ENCODE results near the gene USP49. TPM values are rescaled to one million over a fixed set of nuclear protein-coding genes. Genes with fewer than 3 reads are reported as not detected.
A peak's percentile ranks its signal among the peaks of the same experiment; 100 is the strongest.

USP49 gene
- total RNA-seq, 1 experiment from 2014 or later, result 1.6 TPM

- in situ Hi-C loops (cut with HindIII; ENCODE audit: low pct_unique_long_range_greater_than_20kb, low sequenced_read_pairs), result no loop called here
- DNase-seq (ENCODE audit: low read depth), result no peak
These were observed 98.7 kb downstream of the USP49 start for GRCh38 chr6:41796474-41796873.

- DNase-seq (ENCODE audit: low read depth), result no peak
- in situ Hi-C loops (cut with HindIII; ENCODE audit: low pct_unique_long_range_greater_than_20kb, low sequenced_read_pairs), result no loop called here
These were observed 103.2 kb downstream of the USP49 start for GRCh38 chr6:41791984-41792383.

- no peak for DNase-seq (ENCODE audit: low read depth)
- in situ Hi-C loops (cut with HindIII; ENCODE audit: low pct_unique_long_range_greater_than_20kb, low sequenced_read_pairs), result no loop called here
These were observed 103.9 kb downstream of the USP49 start for GRCh38 chr6:41791305-41791704.

- no peak for DNase-seq (ENCODE audit: low read depth)
- in situ Hi-C loops (cut with HindIII; ENCODE audit: low pct_unique_long_range_greater_than_20kb, low sequenced_read_pairs), result no loop called here
These were observed 105.1 kb downstream of the USP49 start for GRCh38 chr6:41790045-41790444.

- DNase-seq (ENCODE audit: low read depth), result no peak
- in situ Hi-C loops (cut with HindIII; ENCODE audit: low pct_unique_long_range_greater_than_20kb, low sequenced_read_pairs), result no loop called here
These were observed 105.8 kb downstream of the USP49 start for GRCh38 chr6:41789390-41789724.

GRCh38 chr6:41787219-41787917, 107.8 kb downstream of the USP49 start, which contains the start of gene TOMM6:
Gene TOMM6 (plus strand): TSS chr6:41787694. CDS start chr6:41787698, 4 bp downstream.
- DNase-seq (ENCODE audit: low read depth), result peak; percentile 95
- in situ Hi-C loops (cut with HindIII; ENCODE audit: low pct_unique_long_range_greater_than_20kb, low sequenced_read_pairs), result no loop called here

- in situ Hi-C loops (cut with HindIII; ENCODE audit: low pct_unique_long_range_greater_than_20kb, low sequenced_read_pairs), result no loop called here
- peak; percentile 74 for DNase-seq (ENCODE audit: low read depth)
These were observed 108.5 kb downstream of the USP49 start for GRCh38 chr6:41786451-41787218.

- in situ Hi-C loops (cut with HindIII; ENCODE audit: low pct_unique_long_range_greater_than_20kb, low sequenced_read_pairs), result no loop called here
- DNase-seq (ENCODE audit: low read depth), result no peak
These were observed 109.3 kb downstream of the USP49 start for GRCh38 chr6:41785689-41786450.

- in situ Hi-C loops (cut with HindIII; ENCODE audit: low pct_unique_long_range_greater_than_20kb, low sequenced_read_pairs), result no loop called here
These were observed 109.9 kb downstream of the USP49 start for GRCh38 chr6:41785254-41785653.

GRCh38 chr6:41784581-41785171, 110.5 kb downstream of the USP49 start:
- in situ Hi-C loops (cut with HindIII; ENCODE audit: low pct_unique_long_range_greater_than_20kb, low sequenced_read_pairs), result no loop called here
- DNase-seq (ENCODE audit: low read depth), result no peak

More at GRCh38 chr6:41785254-41785653, 109.9 kb downstream of the USP49 start:
- DNase-seq (ENCODE audit: low read depth), result no peak

GRCh38 chr6:41783106-41783780, 111.9 kb downstream of the USP49 start:
- in situ Hi-C loops (cut with HindIII; ENCODE audit: low pct_unique_long_range_greater_than_20kb, low sequenced_read_pairs), result no loop called here
- DNase-seq (ENCODE audit: low read depth), result no peak

GRCh38 chr6:41781366-41781730, 113.8 kb downstream of the USP49 start:
- in situ Hi-C loops (cut with HindIII; ENCODE audit: low pct_unique_long_range_greater_than_20kb, low sequenced_read_pairs), result no loop called here
- no peak for DNase-seq (ENCODE audit: low read depth)

GRCh38 chr6:41780551-41781365, 114.4 kb downstream of the USP49 start, which contains the start of gene PRICKLE4:
Gene PRICKLE4 (plus strand): TSS chr6:41780782. CDS start chr6:41783474, 2,692 bp downstream.
- in situ Hi-C loops (cut with HindIII; ENCODE audit: low pct_unique_long_range_greater_than_20kb, low sequenced_read_pairs), result no loop called here
- peak; percentile 36 for DNase-seq (ENCODE audit: low read depth)

- DNase-seq (ENCODE audit: low read depth), result peak; percentile 89
- in situ Hi-C loops (cut with HindIII; ENCODE audit: low pct_unique_long_range_greater_than_20kb, low sequenced_read_pairs), result no loop called here
These were observed 115.2 kb downstream of the USP49 start, which contains the start of gene FRS3 for GRCh38 chr6:41779788-41780550. Gene FRS3 (minus strand): TSS chr6:41779900. CDS start chr6:41776987, 2,913 bp downstream.

GRCh38 chr6:41779336-41779735, 115.8 kb downstream of the USP49 start:
- DNase-seq (ENCODE audit: low read depth), result no peak

GRCh38 chr6:41778895-41779294, 116.3 kb downstream of the USP49 start:
- no peak for DNase-seq (ENCODE audit: low read depth)
- in situ Hi-C loops (cut with HindIII; ENCODE audit: low pct_unique_long_range_greater_than_20kb, low sequenced_read_pairs), result no loop called here

More at GRCh38 chr6:41779336-41779735, 115.8 kb downstream of the USP49 start:
- in situ Hi-C loops (cut with HindIII; ENCODE audit: low pct_unique_long_range_greater_than_20kb, low sequenced_read_pairs), result no loop called here
